G401 (cell line): ENCODE results near the gene PKIG. TPM values are rescaled to one million over a fixed set of nuclear protein-coding genes. Genes with fewer than 3 reads are reported as not detected.

ENCODE experiments used
- total RNA-seq: library from RNA; depleted of rRNA; stranded (reverse); fragments of >200 nt; shearing (Covaris generic); gene quantifications from 2 replicates; pipeline ENCODE4 v1.2.3, GENCODE V29; 2014; rRNA removed

The PKIG gene
- total RNA-seq, 1 experiment from 2014 or later: 37.1 TPM

Other genes starting within 250 kb of the PKIG start
- not detected in 2 replicates for gene R3HDML, start 245.5 kb upstream of the PKIG start, total RNA-seq
- gene HNF4A, start 226.9 kb upstream of the PKIG start, total RNA-seq: 0.06 and 0.17 TPM in 2 replicates
- gene TTPAL, start 106.7 kb upstream of the PKIG start, total RNA-seq: 4.5 and 6.1 TPM in 2 replicates
- 23.9 and 28.0 TPM in 2 replicates for gene SERINC3, start 60.5 kb upstream of the PKIG start, total RNA-seq
- gene ADA, start 69.1 kb downstream of the PKIG start, total RNA-seq: 30.6 and 47.6 TPM in 2 replicates
- 0.17 TPM in 1 of 2 replicates, not detected in the other for gene CCN5, start 132.8 kb downstream of the PKIG start, total RNA-seq
- 17.9 TPM in 2 replicates for gene KCNK15, start 163.3 kb downstream of the PKIG start, total RNA-seq
- 8.3 and 10.9 TPM in 2 replicates for gene RIMS4, start 228.0 kb downstream of the PKIG start, total RNA-seq